Measurements from ENCODE around the gene HIGD1C.
"Not testable (repeated sequence)": the region's sequence is repeated elsewhere in the genome, so short reads cannot be mapped to it uniquely, and the experiment has no call there.

HIGD1C gene

GRCh38 chr12:50986966-50987737, 34.8 kb downstream of the HIGD1C start:
- DNase-seq, result peak; percentile 11 to 33

- DNase-seq, result no peak
Measured at GRCh38 chr12:50988051-50988450, 35.7 kb downstream of the HIGD1C start.

- no peak for DNase-seq
Measured at GRCh38 chr12:50988871-50989270, 36.5 kb downstream of the HIGD1C start.

- DNase-seq, result no peak
Measured at GRCh38 chr12:50990147-50990727, 37.9 kb downstream of the HIGD1C start.

- no peak for DNase-seq
Measured at GRCh38 chr12:50990791-50991190, 38.4 kb downstream of the HIGD1C start.

- DNase-seq, result no peak
Measured at GRCh38 chr12:50991291-50991690, 38.9 kb downstream of the HIGD1C start.

- DNase-seq, result no peak
Measured at GRCh38 chr12:50992819-50993218, 40.5 kb downstream of the HIGD1C start.

GRCh38 chr12:50999093-50999492, 46.7 kb downstream of the HIGD1C start:
- no peak for DNase-seq

GRCh38 chr12:51000245-51000644, 47.9 kb downstream of the HIGD1C start:
- DNase-seq, result no peak

- DNase-seq, result no peak
Measured at GRCh38 chr12:51001799-51002198, 49.5 kb downstream of the HIGD1C start.

GRCh38 chr12:51004504-51004903, 52.2 kb downstream of the HIGD1C start:
- DNase-seq, result no peak

GRCh38 chr12:51005030-51005429, 52.7 kb downstream of the HIGD1C start:
- no peak for DNase-seq

GRCh38 chr12:51005671-51006070, 53.3 kb downstream of the HIGD1C start:
- DNase-seq, result no peak

- no peak for DNase-seq
Measured at GRCh38 chr12:51008329-51009055, 56.1 kb downstream of the HIGD1C start.

GRCh38 chr12:51009056-51009440, 56.7 kb downstream of the HIGD1C start:
- DNase-seq, result no peak

GRCh38 chr12:51011955-51012354, 59.6 kb downstream of the HIGD1C start:
- DNase-seq, result no peak

GRCh38 chr12:51012570-51013236, 60.4 kb downstream of the HIGD1C start:
- no peak for DNase-seq

- DNase-seq, result no peak
Measured at GRCh38 chr12:51013441-51013840, 61.1 kb downstream of the HIGD1C start.

- DNase-seq, result not testable (repeated sequence)
Measured at GRCh38 chr12:51014467-51014866, 62.1 kb downstream of the HIGD1C start.

- no peak for DNase-seq
Measured at GRCh38 chr12:51017452-51017851, 65.1 kb downstream of the HIGD1C start.

- DNase-seq, result no peak
Measured at GRCh38 chr12:51018956-51019355, 66.6 kb downstream of the HIGD1C start.

GRCh38 chr12:51019927-51020326, 67.6 kb downstream of the HIGD1C start:
- DNase-seq, result no peak
